ENCODE results near the gene GLDN.

GRCh38 chr15:51371266-51371665 lies 29.8 kb downstream of the GLDN start:
- TF ChIP-seq TAF1 (IDR thresholded peaks at IDR 0.05; ENCODE audit: low read depth, low read length) (no peak), EP300 (IDR thresholded peaks at IDR 0.05; ENCODE audit: borderline replicate concordance in 1 of 2, low read depth in 2 of 2, low read length in 2 of 2) (no peak), SIRT6 (IDR thresholded peaks at IDR 0.05; ENCODE audit: low read length) (no peak), ZNF274 (IDR thresholded peaks at IDR 0.05; ENCODE audit: borderline replicate concordance, extremely low read depth, low read length) (no peak), SP2 (IDR thresholded peaks at IDR 0.05; ENCODE audit: low read length) (no peak), TBP (IDR thresholded peaks at IDR 0.05; ENCODE audit: low read depth, low read length) (no peak), SRF (IDR thresholded peaks at IDR 0.05; ENCODE audit: low read depth, low read length) (no peak), RXRA (IDR thresholded peaks at IDR 0.05; ENCODE audit: insufficient read depth, low read depth, low read length) (no peak), RFX5 (IDR thresholded peaks at IDR 0.05; ENCODE audit: borderline replicate concordance, low read depth, low read length) (no peak), POLR2AphosphoS5 (IDR thresholded peaks at IDR 0.05; ENCODE audit: low read depth, low read length) (no peak), POLR2A (IDR thresholded peaks at IDR 0.05; ENCODE audit: control extremely low read depth in 1 of 2, low read depth in 2 of 2, low read length in 2 of 2) (no peak), CHD2 (IDR thresholded peaks at IDR 0.05; ENCODE audit: low read length) (no peak)
- TF ChIP-seq, protein P1, sequence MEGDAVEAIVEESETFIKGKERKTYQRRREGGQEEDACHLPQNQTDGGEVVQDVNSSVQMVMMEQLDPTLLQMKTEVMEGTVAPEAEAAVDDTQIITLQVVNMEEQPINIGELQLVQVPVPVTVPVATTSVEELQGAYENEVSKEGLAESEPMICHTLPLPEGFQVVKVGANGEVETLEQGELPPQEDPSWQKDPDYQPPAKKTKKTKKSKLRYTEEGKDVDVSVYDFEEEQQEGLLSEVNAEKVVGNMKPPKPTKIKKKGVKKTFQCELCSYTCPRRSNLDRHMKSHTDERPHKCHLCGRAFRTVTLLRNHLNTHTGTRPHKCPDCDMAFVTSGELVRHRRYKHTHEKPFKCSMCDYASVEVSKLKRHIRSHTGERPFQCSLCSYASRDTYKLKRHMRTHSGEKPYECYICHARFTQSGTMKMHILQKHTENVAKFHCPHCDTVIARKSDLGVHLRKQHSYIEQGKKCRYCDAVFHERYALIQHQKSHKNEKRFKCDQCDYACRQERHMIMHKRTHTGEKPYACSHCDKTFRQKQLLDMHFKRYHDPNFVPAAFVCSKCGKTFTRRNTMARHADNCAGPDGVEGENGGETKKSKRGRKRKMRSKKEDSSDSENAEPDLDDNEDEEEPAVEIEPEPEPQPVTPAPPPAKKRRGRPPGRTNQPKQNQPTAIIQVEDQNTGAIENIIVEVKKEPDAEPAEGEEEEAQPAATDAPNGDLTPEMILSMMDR (IDR thresholded peaks at IDR 0.05; ENCODE audit: control extremely low read depth in 1 of 3, insufficient read depth in 1 of 3, low read depth in 1 of 3, low read length in 3 of 3) = no peak
